ENCODE results near the gene HSPB8.

GRCh38 chr12:119169150-119169549, 9.6 kb upstream of the HSPB8 start:
- TF ChIP-seq ELF1 (IDR thresholded peaks at IDR 0.05), result no peak
- TF ChIP-seq TAF1 (IDR thresholded peaks at IDR 0.05; ENCODE audit: borderline replicate concordance, low read depth, low read length), result no peak
- TF ChIP-seq PBX3 (IDR thresholded peaks at IDR 0.05), result no peak
- TF ChIP-seq CTCF (IDR thresholded peaks at IDR 0.05), result no peak
- TF ChIP-seq ZBTB33 (IDR thresholded peaks at IDR 0.05; ENCODE audit: borderline replicate concordance, low read depth), result no peak

Data from SK-N-SH (cell line).